HepG2 (cell line): ENCODE data around the gene STX2. TPM values are rescaled to one million over a fixed set of nuclear protein-coding genes. Genes with fewer than 3 reads are reported as not detected.
A peak's percentile ranks its signal among the peaks of the same experiment; 100 is the strongest.

Source experiments
- FLYWCH1 ChIP-seq: sonication (generic); formaldehyde crosslinking; IDR thresholded peaks from 2 replicates; pipeline ENCODE4 v1.8.1; 2023; ENCODE audit warnings: mild to moderate bottlenecking, missing genetic modification reagents
- FUBP1 ChIP-seq: sonication (generic); formaldehyde crosslinking; IDR thresholded peaks from 2 replicates; pipeline ENCODE4 v1.5.1; 2020; ENCODE audit warnings: missing genetic modification reagents, mild to moderate bottlenecking, borderline replicate concordance
- GPN1 ChIP-seq: sonication (generic); formaldehyde crosslinking; IDR thresholded peaks from 2 replicates; pipeline ENCODE4 v1.5.1; 2020; ENCODE audit warnings: missing genetic modification reagents, borderline replicate concordance
- JUNB ChIP-seq: sonication (generic); formaldehyde crosslinking; IDR thresholded peaks from 2 replicates; pipeline ENCODE4 v1.8.0; 2022; ENCODE audit warnings: missing genetic modification reagents, mild to moderate bottlenecking, borderline replicate concordance
- MED1 ChIP-seq: sonication (generic); formaldehyde crosslinking; IDR thresholded peaks from 2 replicates; pipeline ENCODE4 v1.4.0; 2020; ENCODE audit warnings: missing genetic modification reagents
- MLLT10 ChIP-seq: sonication (generic); formaldehyde crosslinking; IDR thresholded peaks from 2 replicates; pipeline ENCODE4 v1.4.0; 2020; ENCODE audit warnings: missing genetic modification reagents
- RBAK ChIP-seq: sonication (generic); formaldehyde crosslinking; IDR thresholded peaks from 2 replicates; pipeline ENCODE4 v1.5.1; 2020; ENCODE audit warnings: mild to moderate bottlenecking, missing genetic modification reagents
- THAP11 ChIP-seq: IDR thresholded peaks from 2 replicates; pipeline ENCODE4 v1.6.1; 2016; ENCODE audit warnings: missing biosample characterization, missing genetic modification reagents
- ZBTB26 ChIP-seq: IDR thresholded peaks from 2 replicates; pipeline ENCODE4 v1.6.1; 2016; ENCODE audit warnings: missing compliant biosample characterization, missing genetic modification reagents, borderline replicate concordance
- ZBTB44 ChIP-seq: sonication (generic); formaldehyde crosslinking; IDR thresholded peaks from 2 replicates; pipeline ENCODE4 v1.4.0; 2020; ENCODE audit warnings: missing genetic modification reagents
- ZNF441 ChIP-seq: sonication (generic); formaldehyde crosslinking; IDR thresholded peaks from 2 replicates; pipeline ENCODE4 v1.7.0; 2021; ENCODE audit warnings: missing genetic modification reagents, borderline replicate concordance
- ZNF567 ChIP-seq: sonication (generic); formaldehyde crosslinking; IDR thresholded peaks from 2 replicates; pipeline ENCODE4 v1.8.1; 2023; ENCODE audit warnings: mild to moderate bottlenecking, missing genetic modification reagents, borderline replicate concordance
- ZNF609 ChIP-seq: sonication (generic); formaldehyde crosslinking; IDR thresholded peaks from 2 replicates; pipeline ENCODE4 v1.4.0; 2020; ENCODE audit warnings: mild to moderate bottlenecking, missing genetic modification reagents, borderline replicate concordance
- ZNF816 ChIP-seq: sonication (generic); formaldehyde crosslinking; IDR thresholded peaks from 2 replicates; pipeline ENCODE4 v1.8.0; 2022; ENCODE audit warnings: missing genetic modification reagents, mild to moderate bottlenecking, borderline replicate concordance
- polyA plus RNA-seq, 8 experiments: library from polyadenylated mRNA; depleted of rRNA in 3 of 8; stranded (reverse) in 7 of 8; unstranded in 1 of 8; fragments of >200 nt; fragmentation: Illumina TruSeq in 4 of 8; extraction: Trizol in 4 of 8; gene quantifications; 2 replicates each; pipeline versions ENCODE4 v1.2.1 to v1.2.3, GENCODE V29; 2011 to 2016; ENCODE audit warnings: low read depth in 4 of 8, missing spikeins in 1 of 8, mixed read lengths in 1 of 8; ENCODE audit not compliant: insufficient read depth in 1 of 8
- total RNA-seq, 5 experiments: library from RNA; depleted of rRNA; stranded (reverse); fragments of >200 nt; fragmentation: Illumina TruSeq; extraction: Trizol; gene quantifications; 2 replicates each; pipeline ENCODE4 v1.2.3, GENCODE V29; 2016; ENCODE audit warnings: low read depth in 1 of 5
- TF ChIP-seq, protein P1 (sequence below): sonication (generic); formaldehyde crosslinking; IDR thresholded peaks from 2 replicates; pipeline ENCODE4 v1.4.0; 2020; ENCODE audit warnings: mild to moderate bottlenecking, missing genetic modification reagents

Gene STX2
- total and polyA plus RNA-seq, 2 of the 13 experiments (the other 11 are each of a cell fraction or from before 2014, with no cell fraction given): 13.4 to 25.1 TPM

DNA sequence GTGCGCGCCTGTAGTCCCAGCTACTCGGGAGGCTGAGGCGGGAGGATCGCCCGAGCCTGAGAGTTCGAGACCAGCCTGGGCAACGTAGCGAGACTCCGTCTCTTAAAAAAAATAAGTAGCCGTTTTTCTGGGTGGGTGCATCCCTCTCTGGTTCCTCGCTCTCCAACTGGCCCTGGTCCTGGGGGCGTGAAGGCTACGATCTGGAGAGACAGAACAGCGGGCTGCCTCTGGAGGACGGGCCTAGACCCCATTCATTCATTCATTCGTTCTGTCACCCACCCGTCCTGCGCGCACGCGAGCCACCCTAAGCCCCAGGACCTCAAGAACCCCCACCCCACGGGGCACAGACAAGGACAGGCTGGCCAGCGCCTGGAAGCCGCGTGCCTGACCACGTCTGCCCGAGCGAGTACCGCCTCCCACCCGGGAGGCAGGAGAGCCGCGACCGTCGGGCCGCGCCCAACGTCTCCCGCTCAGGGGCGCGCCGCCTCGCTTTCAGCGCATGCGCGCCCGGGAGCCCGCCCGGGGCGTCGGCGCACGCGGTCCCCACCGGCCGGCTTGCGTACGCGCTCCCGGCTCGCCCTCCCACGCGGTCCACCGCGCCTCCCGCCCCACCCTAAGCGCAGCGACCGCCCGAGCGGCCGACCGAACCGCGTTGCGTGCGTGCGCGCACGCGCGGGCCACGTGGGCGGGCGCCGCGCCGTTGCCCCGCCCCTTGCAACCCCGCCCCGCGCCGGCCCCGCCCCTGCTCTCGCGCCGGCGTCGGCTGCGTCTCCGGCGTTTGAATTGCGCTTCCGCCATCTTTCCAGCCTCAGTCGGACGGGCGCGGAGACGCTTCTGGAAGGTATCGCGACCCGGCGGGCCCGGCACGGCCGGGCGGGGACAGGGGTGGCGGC, 32.5 kb upstream of the STX2 start, which contains the start of gene RAN (continued):
- TF ChIP-seq ZNF609 (CRISPR knock-in tag) (peak; percentile 28; the same call in 1 of the 2 replicates), ZNF816 (peak; percentile 46; the same call in 1 of the 2 replicates), GPN1 (no peak), ZBTB44 (CRISPR knock-in tag) (no peak), RBAK (CRISPR knock-in tag) (no peak), THAP11 (CRISPR knock-in tag) (0 out of 2 replicates have a peak, but pooled peaks have one; percentile 20), JUNB (CRISPR knock-in tag) (no peak), FUBP1 (CRISPR knock-in tag) (no peak), ZNF441 (CRISPR knock-in tag) (peak; percentile 72; the same call in 1 of the 2 replicates), FLYWCH1 (no peak), ZBTB26 (CRISPR knock-in tag) (no peak; the same call in 1 of the 2 replicates), ZNF567 (CRISPR knock-in tag) (no peak), MED1 (peak; percentile 65), MLLT10 (CRISPR knock-in tag) (no peak)
- TF ChIP-seq, protein P1, sequence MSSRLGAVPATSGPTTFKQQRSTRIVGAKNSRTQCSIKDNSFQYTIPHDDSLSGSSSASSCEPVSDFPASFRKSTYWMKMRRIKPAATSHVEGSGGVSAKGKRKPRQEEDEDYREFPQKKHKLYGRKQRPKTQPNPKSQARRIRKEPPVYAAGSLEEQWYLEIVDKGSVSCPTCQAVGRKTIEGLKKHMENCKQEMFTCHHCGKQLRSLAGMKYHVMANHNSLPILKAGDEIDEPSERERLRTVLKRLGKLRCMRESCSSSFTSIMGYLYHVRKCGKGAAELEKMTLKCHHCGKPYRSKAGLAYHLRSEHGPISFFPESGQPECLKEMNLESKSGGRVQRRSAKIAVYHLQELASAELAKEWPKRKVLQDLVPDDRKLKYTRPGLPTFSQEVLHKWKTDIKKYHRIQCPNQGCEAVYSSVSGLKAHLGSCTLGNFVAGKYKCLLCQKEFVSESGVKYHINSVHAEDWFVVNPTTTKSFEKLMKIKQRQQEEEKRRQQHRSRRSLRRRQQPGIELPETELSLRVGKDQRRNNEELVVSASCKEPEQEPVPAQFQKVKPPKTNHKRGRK (CRISPR knock-in tag): no peak
